ENCODE results near the gene UBR1. TPM values are rescaled to one million over a fixed set of nuclear protein-coding genes. Genes with fewer than 3 reads are reported as not detected.
A peak's percentile ranks its signal among the peaks of the same experiment; 100 is the strongest.

UBR1 gene
- polyA plus RNA-seq, 2 donors = 2.3 to 2.7 TPM

DNA sequence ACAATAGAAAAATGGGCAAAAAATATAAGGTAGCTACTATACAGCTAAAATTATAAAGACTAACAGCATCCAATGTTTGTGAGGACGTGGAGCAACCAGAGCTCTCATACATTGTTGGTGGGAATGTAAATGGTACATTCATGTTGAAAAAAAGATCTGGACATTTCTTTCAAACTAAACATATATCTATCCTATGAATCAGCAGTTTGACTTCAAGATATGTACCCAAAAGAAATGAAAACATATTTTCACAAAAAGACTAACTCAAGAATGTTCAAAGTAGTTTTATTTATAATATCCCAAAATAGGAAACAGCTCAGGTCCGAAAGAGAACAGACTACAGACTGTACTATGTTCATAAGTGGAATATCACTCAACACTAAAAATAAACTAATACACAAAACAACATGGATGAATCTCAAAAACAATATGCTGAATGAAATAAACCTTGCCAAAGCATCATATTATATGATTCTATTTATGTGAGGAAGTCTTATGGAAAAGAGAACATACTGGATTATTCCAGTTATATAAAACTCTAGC, 176.5 kb downstream of the UBR1 start:
- Histone ChIP-seq H3K4me1 (ENCODE audit: control insufficient read depth in 2 of 2, insufficient read depth in 2 of 2, low read length in 1 of 2) (no peaks in the 10 kb centered on the region), H3K27me3 (ENCODE audit: control insufficient read depth in 1 of 2, insufficient read depth in 2 of 2, low read length in 2 of 2) (no peaks in the 10 kb centered on the region), H3K27ac (ENCODE audit: low read depth in 2 of 2, low read length in 1 of 2) (no peak overlapping the region), H3K9me3 (ENCODE audit: control insufficient read depth in 2 of 2, insufficient read depth in 1 of 2, low read depth in 1 of 2, low read length in 1 of 2) (no peaks in the 10 kb centered on the region), H3K4me3 (ENCODE audit: low read depth in 1 of 2, low read length in 2 of 2) (no peak overlapping the region), H3K36me3 (ENCODE audit: control insufficient read depth in 2 of 2, insufficient read depth in 2 of 2, low read length in 1 of 2) (no peaks in the 10 kb centered on the region)
- 67 to 75% methylated on average over 2 of the region's 2 CpGs for WGBS, 2 donors

DNA sequence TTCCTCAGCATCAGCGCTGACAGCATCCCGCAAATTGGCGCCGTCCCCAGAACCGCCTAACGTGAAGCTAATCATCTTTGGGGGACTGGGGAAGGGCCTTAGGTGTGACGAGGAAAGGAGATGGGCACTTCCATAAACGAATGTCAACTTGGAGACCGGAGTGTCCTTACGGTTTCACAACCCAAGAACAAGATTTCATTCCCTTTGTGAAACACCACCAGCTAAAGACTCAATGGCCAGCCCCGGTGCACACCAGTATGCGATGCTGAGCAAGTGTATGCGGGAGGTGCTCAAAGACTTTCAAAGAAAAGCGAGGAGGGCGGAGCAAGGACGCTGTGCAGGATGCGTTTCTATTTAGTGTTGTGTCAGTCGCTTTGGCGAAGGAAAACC, 184.5 kb downstream of the UBR1 start:
- Histone ChIP-seq H3K4me1 (ENCODE audit: control insufficient read depth in 2 of 2, insufficient read depth in 2 of 2, low read length in 1 of 2) (no peaks in the 10 kb centered on the region), H3K4me3 (ENCODE audit: low read depth in 1 of 2, low read length in 2 of 2) (peak overlapping the region; percentile 88 to 93), H3K9me3 (ENCODE audit: control insufficient read depth in 2 of 2, insufficient read depth in 1 of 2, low read depth in 1 of 2, low read length in 1 of 2) (no peaks in the 10 kb centered on the region), H3K36me3 (ENCODE audit: control insufficient read depth in 2 of 2, insufficient read depth in 2 of 2, low read length in 1 of 2) (no peaks in the 10 kb centered on the region), H3K27me3 (ENCODE audit: control insufficient read depth in 1 of 2, insufficient read depth in 2 of 2, low read length in 2 of 2) (no peaks in the 10 kb centered on the region), H3K27ac (ENCODE audit: low read depth in 2 of 2, low read length in 1 of 2) (peak overlapping the region; percentile 44 to 75)
- 1 to 3% methylated on average over 19 of the region's 19 CpGs for WGBS, 2 donors

DNA sequence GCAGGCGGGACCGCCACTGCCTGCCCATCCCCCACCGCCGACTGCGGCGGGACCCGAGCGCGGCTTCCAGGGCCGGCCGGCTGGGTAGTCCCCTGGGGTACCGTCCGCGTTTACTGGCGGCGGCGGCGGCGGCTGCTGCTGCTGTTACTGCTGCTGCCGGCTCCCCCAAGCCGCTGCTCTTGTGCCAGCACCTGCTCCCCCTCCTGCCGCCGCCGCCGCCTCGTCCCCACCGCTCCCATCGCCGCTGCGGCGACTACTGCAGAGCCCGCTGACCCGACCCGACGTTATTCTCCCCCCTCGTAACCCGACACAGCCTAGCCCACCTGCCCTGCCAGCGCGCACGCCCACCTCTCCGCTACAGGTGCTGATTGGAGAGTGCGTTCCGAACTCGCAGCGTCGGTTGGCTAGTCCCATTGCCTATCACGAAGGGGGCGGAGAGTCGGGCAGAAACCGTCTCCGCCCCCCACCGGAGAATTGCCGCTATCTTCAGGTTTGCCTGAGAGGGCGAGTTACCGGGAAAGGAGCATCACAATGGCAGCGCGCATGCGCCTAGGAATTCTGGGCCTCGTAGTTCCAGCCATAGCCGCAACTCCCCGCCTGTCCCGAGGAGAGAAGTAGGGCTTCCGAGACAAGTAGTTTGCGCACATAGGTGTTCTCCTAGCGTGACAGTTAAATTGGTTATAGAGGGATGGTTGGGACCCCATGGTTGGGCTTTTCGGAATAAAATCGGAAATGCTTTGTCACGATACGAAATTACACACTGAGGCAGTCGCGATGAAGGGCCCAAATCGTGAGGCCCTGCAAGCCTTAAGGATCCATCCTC, 185.1 kb downstream of the UBR1 start, which contains the start of gene TTBK2:
Gene TTBK2, minus strand, starts transcription at position 260 of the 823 bp plus-strand sequence. CDS start 42,161 bp downstream, outside the sequence.
- Histone ChIP-seq H3K27me3 (ENCODE audit: control insufficient read depth in 1 of 2, insufficient read depth in 2 of 2, low read length in 2 of 2) (no peaks in the 10 kb centered on the region), H3K36me3 (ENCODE audit: control insufficient read depth in 2 of 2, insufficient read depth in 2 of 2, low read length in 1 of 2) (no peaks in the 10 kb centered on the region)

DNA sequence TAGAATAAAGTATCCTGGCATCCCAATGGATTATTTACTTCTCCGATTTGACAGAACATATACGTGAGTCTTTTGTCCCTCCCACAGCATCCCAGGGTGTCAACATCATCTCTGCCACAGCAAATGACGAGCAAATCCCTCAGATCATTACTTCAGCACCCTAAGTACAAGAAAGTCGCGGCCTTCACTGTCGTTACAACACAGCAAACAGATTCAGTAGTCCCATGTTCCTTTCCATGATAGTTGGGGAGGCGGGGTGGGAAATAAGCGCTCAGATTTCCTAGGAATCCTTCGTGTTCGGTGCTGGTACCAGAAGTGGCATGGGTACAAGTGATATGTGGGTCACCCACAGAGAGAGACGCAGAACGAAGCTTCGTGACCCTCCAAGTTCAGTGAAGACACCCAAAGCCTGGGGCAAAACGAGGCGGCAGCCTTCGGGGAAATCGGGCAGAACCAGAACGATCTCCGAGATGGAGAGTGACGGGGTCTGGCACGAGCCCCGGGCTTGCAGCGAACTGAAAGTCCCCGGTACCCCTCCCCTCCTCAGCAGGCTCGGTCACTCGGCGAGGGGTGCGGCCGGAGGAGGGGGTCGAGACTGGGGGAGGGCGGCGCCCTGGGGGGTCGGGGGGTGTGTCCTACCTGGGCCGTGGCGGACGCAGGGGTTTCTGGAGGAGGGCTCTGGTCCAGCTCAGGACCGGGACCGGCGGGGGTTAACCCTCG, 185.9 kb downstream of the UBR1 start:
- H3K4me3 ChIP-seq (ENCODE audit: low read depth in 1 of 2, low read length in 2 of 2) = peak overlapping the region; percentile 88 to 93
- H3K27me3 ChIP-seq (ENCODE audit: control insufficient read depth in 1 of 2, insufficient read depth in 2 of 2, low read length in 2 of 2) = no peaks in the 10 kb centered on the region
- no peaks in the 10 kb centered on the region for H3K4me1 ChIP-seq (ENCODE audit: control insufficient read depth in 2 of 2, insufficient read depth in 2 of 2, low read length in 1 of 2)
- H3K9me3 ChIP-seq (ENCODE audit: control insufficient read depth in 2 of 2, insufficient read depth in 1 of 2, low read depth in 1 of 2, low read length in 1 of 2) = no peaks in the 10 kb centered on the region
- 0 to 1% methylated on average over 32 to 40 of the region's 40 CpGs for WGBS, 2 donors
- no peaks in the 10 kb centered on the region for H3K36me3 ChIP-seq (ENCODE audit: control insufficient read depth in 2 of 2, insufficient read depth in 2 of 2, low read length in 1 of 2)
- H3K27ac ChIP-seq (ENCODE audit: low read depth in 2 of 2, low read length in 1 of 2) = peak overlapping the region; percentile 78 to 81

More for the DNA sequence above, 185.1 kb downstream of the UBR1 start, which contains the start of gene TTBK2:
- H3K9me3 ChIP-seq (ENCODE audit: control insufficient read depth in 2 of 2, insufficient read depth in 1 of 2, low read depth in 1 of 2, low read length in 1 of 2) = no peaks in the 10 kb centered on the region
- H3K4me1 ChIP-seq (ENCODE audit: control insufficient read depth in 2 of 2, insufficient read depth in 2 of 2, low read length in 1 of 2) = no peaks in the 10 kb centered on the region
- H3K27ac ChIP-seq (ENCODE audit: low read depth in 2 of 2, low read length in 1 of 2) = peak within 1 kb of the TSS; percentile 78 to 81
- WGBS, 2 donors = 0% methylated on average over 64 to 72 of the region's 72 CpGs
- H3K4me3 ChIP-seq (ENCODE audit: low read depth in 1 of 2, low read length in 2 of 2) = peak within 1 kb of the TSS; percentile 88 to 93

DNA sequence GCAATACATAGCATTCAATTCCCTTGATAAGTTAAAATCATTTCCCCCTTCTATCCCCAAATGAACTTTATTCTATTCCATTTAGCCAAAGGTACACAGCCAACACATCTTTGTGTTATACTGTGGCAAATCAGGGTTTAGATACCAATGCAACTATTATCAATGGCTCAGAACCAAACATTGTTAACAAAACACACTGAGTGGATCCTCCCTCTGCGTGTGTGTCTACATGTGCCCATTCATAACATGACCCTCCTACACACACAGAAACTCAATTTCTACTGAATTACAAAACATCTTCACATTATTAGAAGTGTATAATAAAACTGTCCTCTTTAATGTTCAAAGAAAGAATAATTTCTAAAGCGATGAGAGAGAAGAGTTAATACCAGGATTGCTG, 186.5 kb downstream of the UBR1 start:
- no peaks in the 10 kb centered on the region for H3K36me3 ChIP-seq (ENCODE audit: control insufficient read depth in 2 of 2, insufficient read depth in 2 of 2, low read length in 1 of 2)
- no peaks in the 10 kb centered on the region for H3K4me1 ChIP-seq (ENCODE audit: control insufficient read depth in 2 of 2, insufficient read depth in 2 of 2, low read length in 1 of 2)
- H3K27ac ChIP-seq (ENCODE audit: low read depth in 2 of 2, low read length in 1 of 2) = peak overlapping the region in 1 of 2 donors; percentile 81
- H3K9me3 ChIP-seq (ENCODE audit: control insufficient read depth in 2 of 2, insufficient read depth in 1 of 2, low read depth in 1 of 2, low read length in 1 of 2) = no peaks in the 10 kb centered on the region
- H3K4me3 ChIP-seq (ENCODE audit: low read depth in 1 of 2, low read length in 2 of 2) = peak overlapping the region in 1 of 2 donors; percentile 88
- WGBS, 2 donors = 38 to 45% methylated on average over 2 of the region's 2 CpGs
- H3K27me3 ChIP-seq (ENCODE audit: control insufficient read depth in 1 of 2, insufficient read depth in 2 of 2, low read length in 2 of 2) = no peaks in the 10 kb centered on the region

DNA sequence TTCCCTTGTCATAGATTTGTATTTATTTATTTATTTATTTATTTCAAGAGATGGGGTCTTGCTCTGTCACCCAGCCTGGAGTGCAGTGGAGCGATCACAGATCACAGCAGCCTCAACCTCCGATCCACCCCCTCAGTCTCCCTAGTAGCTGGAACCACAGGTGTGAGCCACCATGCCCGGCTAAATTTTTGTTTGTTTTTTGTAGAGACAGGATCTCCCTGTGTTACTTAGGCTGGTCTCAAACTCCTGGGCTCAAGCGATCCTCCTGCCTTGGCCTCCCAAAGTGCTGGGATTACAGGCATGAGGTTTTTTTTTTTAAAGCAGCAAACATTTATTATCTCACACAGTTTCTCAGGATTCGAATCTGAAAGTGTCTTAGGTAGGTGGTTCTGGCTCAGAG, 187.8 kb downstream of the UBR1 start:
- H3K9me3 ChIP-seq (ENCODE audit: control insufficient read depth in 2 of 2, insufficient read depth in 1 of 2, low read depth in 1 of 2, low read length in 1 of 2) = no peaks in the 10 kb centered on the region
- H3K4me3 ChIP-seq (ENCODE audit: low read depth in 1 of 2, low read length in 2 of 2) = no peak overlapping the region
- no peaks in the 10 kb centered on the region for H3K4me1 ChIP-seq (ENCODE audit: control insufficient read depth in 2 of 2, insufficient read depth in 2 of 2, low read length in 1 of 2)
- no peaks in the 10 kb centered on the region for H3K27me3 ChIP-seq (ENCODE audit: control insufficient read depth in 1 of 2, insufficient read depth in 2 of 2, low read length in 2 of 2)
- H3K27ac ChIP-seq (ENCODE audit: low read depth in 2 of 2, low read length in 1 of 2) = no peak overlapping the region
- 91 to 93% methylated on average over 5 of the region's 5 CpGs for WGBS, 2 donors
- no peaks in the 10 kb centered on the region for H3K36me3 ChIP-seq (ENCODE audit: control insufficient read depth in 2 of 2, insufficient read depth in 2 of 2, low read length in 1 of 2)

DNA sequence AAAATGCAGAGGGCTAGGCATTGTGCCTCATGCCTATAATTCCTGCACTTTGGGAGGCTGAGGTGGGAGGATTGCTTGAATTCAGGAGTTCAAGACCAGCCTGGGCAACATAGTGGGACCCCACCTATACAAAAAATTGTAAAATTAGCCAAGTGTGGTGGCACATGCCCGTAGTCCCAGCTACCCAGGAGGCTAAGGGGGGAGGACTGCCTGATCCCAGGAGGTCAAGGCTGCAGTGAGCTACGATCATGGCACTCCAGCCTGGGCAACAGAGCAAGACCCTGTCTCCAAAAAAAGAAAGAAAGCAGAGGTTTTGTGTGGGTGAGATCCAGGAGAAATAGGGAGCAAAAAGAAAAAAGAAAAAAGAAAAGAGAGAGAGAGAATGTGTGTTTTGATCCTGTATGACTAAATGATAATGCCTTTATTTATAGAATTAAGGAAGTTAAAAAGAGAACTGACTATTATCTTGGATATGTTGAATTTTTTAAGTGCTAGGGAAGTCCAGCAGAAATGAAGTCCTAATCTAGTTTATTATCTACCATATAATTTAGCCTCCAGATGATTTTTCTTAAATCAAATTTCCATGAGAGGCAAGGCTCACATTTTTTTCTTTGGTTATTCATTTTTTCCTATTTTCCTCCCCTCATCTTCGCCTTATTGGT, 190.1 kb downstream of the UBR1 start:
- WGBS, 2 donors = 91% methylated on average over 3 of the region's 3 CpGs
- no peaks in the 10 kb centered on the region for H3K36me3 ChIP-seq (ENCODE audit: control insufficient read depth in 2 of 2, insufficient read depth in 2 of 2, low read length in 1 of 2)
- H3K27me3 ChIP-seq (ENCODE audit: control insufficient read depth in 1 of 2, insufficient read depth in 2 of 2, low read length in 2 of 2) = no peaks in the 10 kb centered on the region
- no peak overlapping the region for H3K27ac ChIP-seq (ENCODE audit: low read depth in 2 of 2, low read length in 1 of 2)
- H3K4me1 ChIP-seq (ENCODE audit: control insufficient read depth in 2 of 2, insufficient read depth in 2 of 2, low read length in 1 of 2) = no peaks in the 10 kb centered on the region
- no peak overlapping the region for H3K4me3 ChIP-seq (ENCODE audit: low read depth in 1 of 2, low read length in 2 of 2)
- no peaks in the 10 kb centered on the region for H3K9me3 ChIP-seq (ENCODE audit: control insufficient read depth in 2 of 2, insufficient read depth in 1 of 2, low read depth in 1 of 2, low read length in 1 of 2)

DNA sequence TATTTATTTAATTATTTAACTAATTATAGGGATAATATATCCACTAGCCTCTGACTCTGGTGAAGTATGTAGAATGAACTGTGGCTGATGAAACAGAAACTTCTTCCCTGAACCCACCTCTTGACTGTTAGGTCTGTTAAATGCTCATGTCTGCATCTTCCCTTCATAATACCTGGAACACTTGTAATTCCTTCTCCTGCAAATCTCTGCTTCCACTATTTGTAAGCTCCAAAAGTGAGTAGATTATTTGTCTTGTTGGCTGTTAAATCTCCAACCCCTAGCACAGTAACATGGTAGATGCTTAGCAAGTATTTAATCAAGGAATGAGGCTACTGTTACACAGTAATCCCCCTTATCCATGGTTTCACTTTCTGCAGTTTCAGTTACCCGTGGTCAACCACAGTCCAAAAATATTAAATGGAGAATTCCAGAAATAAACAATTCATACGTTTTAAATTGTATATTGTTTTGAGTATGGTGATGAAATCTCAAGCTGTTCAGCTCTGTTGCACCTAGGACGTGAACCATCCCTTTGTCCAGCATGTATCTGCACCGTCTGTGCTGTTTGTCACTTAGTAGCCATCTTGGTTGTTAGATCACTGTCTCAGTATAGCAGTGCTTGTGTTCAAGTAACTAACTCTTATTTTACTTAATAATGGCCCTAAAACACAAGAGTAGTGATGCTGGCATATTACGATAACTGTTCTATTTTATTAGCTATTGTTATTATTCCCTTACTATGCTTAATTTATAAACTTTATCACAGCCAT, 190.9 kb downstream of the UBR1 start:
- Histone ChIP-seq H3K4me1 (ENCODE audit: control insufficient read depth in 2 of 2, insufficient read depth in 2 of 2, low read length in 1 of 2) (no peaks in the 10 kb centered on the region), H3K9me3 (ENCODE audit: control insufficient read depth in 2 of 2, insufficient read depth in 1 of 2, low read depth in 1 of 2, low read length in 1 of 2) (no peaks in the 10 kb centered on the region)

More for the DNA sequence above, 190.9 kb downstream of the UBR1 start:
- no peak overlapping the region for H3K27ac ChIP-seq (ENCODE audit: low read depth in 2 of 2, low read length in 1 of 2)
- 61 to 66% methylated on average over 5 of the region's 5 CpGs for WGBS, 2 donors
- no peaks in the 10 kb centered on the region for H3K36me3 ChIP-seq (ENCODE audit: control insufficient read depth in 2 of 2, insufficient read depth in 2 of 2, low read length in 1 of 2)
- H3K27me3 ChIP-seq (ENCODE audit: control insufficient read depth in 1 of 2, insufficient read depth in 2 of 2, low read length in 2 of 2) = no peaks in the 10 kb centered on the region
- no peak overlapping the region for H3K4me3 ChIP-seq (ENCODE audit: low read depth in 1 of 2, low read length in 2 of 2)

Data from esophagus (tissue), 2 donors.